Measurements from ENCODE around the gene GARRE1. TPM values are rescaled to one million over a fixed set of nuclear protein-coding genes. Genes with fewer than 3 reads are reported as not detected.
"Not testable (repeated sequence)": the region's sequence is repeated elsewhere in the genome, so short reads cannot be mapped to it uniquely, and the experiment has no call there.

GARRE1 gene, protein sequence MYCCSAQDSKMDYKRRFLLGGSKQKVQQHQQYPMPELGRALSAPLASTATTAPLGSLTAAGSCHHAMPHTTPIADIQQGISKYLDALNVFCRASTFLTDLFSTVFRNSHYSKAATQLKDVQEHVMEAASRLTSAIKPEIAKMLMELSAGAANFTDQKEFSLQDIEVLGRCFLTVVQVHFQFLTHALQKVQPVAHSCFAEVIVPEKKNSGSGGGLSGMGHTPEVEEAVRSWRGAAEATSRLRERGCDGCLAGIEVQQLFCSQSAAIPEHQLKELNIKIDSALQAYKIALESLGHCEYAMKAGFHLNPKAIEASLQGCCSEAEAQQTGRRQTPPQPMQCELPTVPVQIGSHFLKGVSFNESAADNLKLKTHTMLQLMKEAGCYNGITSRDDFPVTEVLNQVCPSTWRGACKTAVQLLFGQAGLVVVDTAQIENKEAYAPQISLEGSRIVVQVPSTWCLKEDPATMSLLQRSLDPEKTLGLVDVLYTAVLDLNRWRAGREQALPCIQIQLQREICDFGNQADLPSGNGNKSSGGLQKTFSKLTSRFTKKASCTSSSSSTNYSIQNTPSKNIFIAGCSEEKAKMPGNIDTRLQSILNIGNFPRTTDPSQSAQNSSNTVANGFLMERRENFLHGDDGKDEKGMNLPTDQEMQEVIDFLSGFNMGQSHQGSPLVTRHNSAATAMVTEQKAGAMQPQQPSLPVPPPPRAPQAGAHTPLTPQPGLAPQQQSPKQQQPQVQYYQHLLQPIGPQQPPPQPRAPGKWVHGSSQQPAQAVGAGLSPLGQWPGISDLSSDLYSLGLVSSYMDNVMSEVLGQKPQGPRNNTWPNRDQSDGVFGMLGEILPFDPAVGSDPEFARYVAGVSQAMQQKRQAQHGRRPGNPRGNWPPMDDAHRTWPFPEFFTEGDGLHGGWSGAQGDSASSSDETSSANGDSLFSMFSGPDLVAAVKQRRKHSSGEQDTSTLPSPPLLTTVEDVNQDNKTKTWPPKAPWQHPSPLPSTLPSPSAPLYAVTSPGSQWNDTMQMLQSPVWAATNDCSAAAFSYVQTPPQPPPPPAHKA (N-terminal part only)
- 1 to 10 TPM; 4.6 to 6.8 TPM for polyA plus RNA-seq

DNA sequence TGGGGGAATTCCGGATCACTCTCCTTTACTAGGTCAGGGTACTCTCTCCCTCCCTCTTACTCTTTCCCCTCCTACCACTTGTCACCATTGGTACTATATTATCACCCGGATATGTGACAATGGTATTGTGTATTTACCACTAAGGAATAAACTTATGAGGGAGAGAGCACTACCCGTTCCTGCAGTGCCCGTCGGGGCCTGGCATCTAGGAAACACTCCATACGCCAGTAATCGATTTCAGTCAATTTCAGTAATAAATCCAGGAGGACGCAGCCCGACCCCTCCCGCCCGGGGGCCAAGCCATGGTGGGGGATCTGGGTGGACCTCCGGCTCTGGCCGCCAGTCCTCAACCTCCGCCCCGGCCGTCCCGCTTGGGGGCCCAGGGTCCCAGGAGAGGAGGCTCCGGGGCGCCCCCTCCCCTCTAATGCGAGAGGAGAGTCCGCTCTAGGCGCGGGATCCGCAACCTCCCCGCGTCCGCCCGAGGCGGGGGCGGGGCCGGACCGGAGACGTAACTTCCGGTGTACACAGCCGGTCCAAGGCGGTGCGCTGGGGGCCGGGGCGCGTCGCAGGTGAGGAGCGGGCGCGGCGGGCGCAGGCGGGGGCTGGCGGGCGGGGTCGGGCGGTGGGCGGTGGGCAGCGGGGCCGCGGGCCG, at the start of gene GARRE1:
TSS of gene GARRE1 (plus strand) at position 509 of the 652 bp plus-strand sequence. CDS start 45,920 bp downstream, outside the sequence.
- H3K36me3 ChIP-seq (ENCODE audit: control insufficient read depth in 2 of 2, insufficient read depth in 2 of 2, low read length in 1 of 2) = no peaks in the 10 kb centered on the region
- peak within 1 kb of the TSS; percentile 93 to 96 for H3K27ac ChIP-seq (ENCODE audit: low read depth in 2 of 2, low read length in 1 of 2)
- H3K4me1 ChIP-seq (ENCODE audit: control insufficient read depth in 2 of 2, insufficient read depth in 2 of 2, low read length in 1 of 2) = no peaks in the 10 kb centered on the region
- no peaks in the 10 kb centered on the region for H3K9me3 ChIP-seq (ENCODE audit: control insufficient read depth in 2 of 2, insufficient read depth in 1 of 2, low read depth in 1 of 2, low read length in 1 of 2)
- peak within 1 kb of the TSS; percentile 90 to 96 for H3K4me3 ChIP-seq (ENCODE audit: low read depth in 1 of 2, low read length in 2 of 2)
- 0 to 1% methylated on average over 41 to 56 of the region's 56 CpGs for WGBS, 2 donors
- H3K27me3 ChIP-seq (ENCODE audit: control insufficient read depth in 1 of 2, insufficient read depth in 2 of 2, low read length in 2 of 2) = no peaks in the 10 kb centered on the region

DNA sequence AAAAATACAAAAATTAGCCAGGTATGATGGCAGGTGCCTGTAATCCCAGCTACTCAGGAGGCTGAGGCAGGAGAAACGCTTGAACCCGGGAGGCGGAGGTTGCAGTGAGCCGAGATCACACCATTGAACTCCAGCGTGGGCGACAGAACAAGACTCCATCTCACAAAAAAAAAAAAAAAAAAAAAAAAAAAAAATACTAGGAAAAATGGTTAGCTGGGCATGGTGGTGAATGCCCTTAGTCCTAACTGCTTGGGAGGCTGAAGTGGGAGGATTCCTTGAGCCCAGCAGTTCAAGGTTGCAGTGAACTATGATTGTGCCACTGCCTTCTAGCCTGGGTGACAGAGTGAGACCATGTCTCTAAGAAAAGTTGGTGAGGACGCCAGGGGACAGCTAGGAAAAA, 49.0 kb upstream of the GARRE1 start:
- WGBS, 2 donors = 96 to 97% methylated on average over 7 of the region's 7 CpGs
- H3K4me3 ChIP-seq (ENCODE audit: low read depth in 1 of 2, low read length in 2 of 2); H3K27me3 ChIP-seq (ENCODE audit: control insufficient read depth in 1 of 2, insufficient read depth in 2 of 2, low read length in 2 of 2); H3K4me1 ChIP-seq (ENCODE audit: control insufficient read depth in 2 of 2, insufficient read depth in 2 of 2, low read length in 1 of 2); H3K27ac ChIP-seq (ENCODE audit: low read depth in 2 of 2, low read length in 1 of 2); H3K9me3 ChIP-seq (ENCODE audit: control insufficient read depth in 2 of 2, insufficient read depth in 1 of 2, low read depth in 1 of 2, low read length in 1 of 2): not testable (repeated sequence)
- peaks cover 3 to 11% of the 10 kb centered on the region in 2 donors for H3K36me3 ChIP-seq (ENCODE audit: control insufficient read depth in 2 of 2, insufficient read depth in 2 of 2, low read length in 1 of 2)

DNA sequence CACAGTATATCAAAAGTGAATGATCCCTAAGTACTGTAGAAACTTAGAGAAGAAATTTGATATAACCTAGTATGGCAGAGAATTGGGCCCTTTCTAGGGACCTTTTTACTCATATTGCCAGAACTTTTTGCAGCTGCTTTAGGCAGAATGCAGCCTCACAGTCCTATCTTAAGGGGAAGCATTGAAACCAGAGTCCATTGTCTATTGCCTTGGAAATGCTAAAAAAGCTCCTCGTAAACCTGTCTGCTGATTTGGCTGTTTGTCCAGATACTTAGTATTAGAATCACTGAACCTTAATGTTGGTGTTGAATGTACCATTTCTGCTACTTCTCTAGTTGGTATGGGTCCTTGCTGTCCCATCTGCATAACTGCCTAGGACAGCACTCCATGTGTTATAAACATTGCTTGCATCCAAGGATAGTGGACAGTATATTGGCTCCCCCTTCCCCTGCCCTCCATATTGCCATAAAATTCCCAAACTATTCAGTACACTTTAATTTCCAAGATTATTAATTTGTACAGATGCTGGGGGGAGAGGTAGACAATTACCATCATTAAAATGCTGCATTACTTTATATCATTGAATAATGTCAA, 46.0 kb upstream of the GARRE1 start:
- Histone ChIP-seq H3K9me3 (ENCODE audit: control insufficient read depth in 2 of 2, insufficient read depth in 1 of 2, low read depth in 1 of 2, low read length in 1 of 2) (no peaks in the 10 kb centered on the region), H3K4me1 (ENCODE audit: control insufficient read depth in 2 of 2, insufficient read depth in 2 of 2, low read length in 1 of 2) (no peaks in the 10 kb centered on the region), H3K36me3 (ENCODE audit: control insufficient read depth in 2 of 2, insufficient read depth in 2 of 2, low read length in 1 of 2) (peaks cover 3 to 7% of the 10 kb centered on the region in 2 donors), H3K27me3 (ENCODE audit: control insufficient read depth in 1 of 2, insufficient read depth in 2 of 2, low read length in 2 of 2) (no peaks in the 10 kb centered on the region), H3K4me3 (ENCODE audit: low read depth in 1 of 2, low read length in 2 of 2) (no peak overlapping the region), H3K27ac (ENCODE audit: low read depth in 2 of 2, low read length in 1 of 2) (no peak overlapping the region)
- 96% methylated on average over 1 of the region's 1 CpG for WGBS, 2 donors

DNA sequence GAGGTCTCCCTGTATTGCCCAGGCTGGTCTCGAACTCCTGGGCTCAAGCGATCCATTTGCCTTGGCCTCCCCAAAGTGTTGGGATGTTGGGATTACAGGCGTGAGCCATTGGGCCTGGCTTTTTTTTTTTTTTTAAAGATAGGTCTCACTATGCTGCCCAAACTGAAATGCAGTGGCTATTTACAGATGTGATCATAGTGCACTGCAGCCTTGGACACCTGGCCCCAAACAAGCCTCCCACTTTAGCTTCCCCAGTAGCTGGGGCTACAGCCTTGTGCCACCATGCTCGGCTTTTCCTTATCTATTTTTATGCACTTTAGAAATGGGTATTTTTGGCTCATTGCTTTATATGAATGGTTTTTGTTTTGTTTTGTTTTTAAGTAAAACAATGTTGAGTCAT, 44.6 kb upstream of the GARRE1 start:
- H3K4me1 ChIP-seq (ENCODE audit: control insufficient read depth in 2 of 2, insufficient read depth in 2 of 2, low read length in 1 of 2) = no peaks in the 10 kb centered on the region
- 83 to 90% methylated on average over 4 of the region's 4 CpGs for WGBS, 2 donors
- H3K9me3 ChIP-seq (ENCODE audit: control insufficient read depth in 2 of 2, insufficient read depth in 1 of 2, low read depth in 1 of 2, low read length in 1 of 2) = no peaks in the 10 kb centered on the region
- no peak overlapping the region for H3K27ac ChIP-seq (ENCODE audit: low read depth in 2 of 2, low read length in 1 of 2)
- no peak overlapping the region for H3K4me3 ChIP-seq (ENCODE audit: low read depth in 1 of 2, low read length in 2 of 2)
- peaks cover 3 to 7% of the 10 kb centered on the region in 2 donors for H3K36me3 ChIP-seq (ENCODE audit: control insufficient read depth in 2 of 2, insufficient read depth in 2 of 2, low read length in 1 of 2)
- no peaks in the 10 kb centered on the region for H3K27me3 ChIP-seq (ENCODE audit: control insufficient read depth in 1 of 2, insufficient read depth in 2 of 2, low read length in 2 of 2)

DNA sequence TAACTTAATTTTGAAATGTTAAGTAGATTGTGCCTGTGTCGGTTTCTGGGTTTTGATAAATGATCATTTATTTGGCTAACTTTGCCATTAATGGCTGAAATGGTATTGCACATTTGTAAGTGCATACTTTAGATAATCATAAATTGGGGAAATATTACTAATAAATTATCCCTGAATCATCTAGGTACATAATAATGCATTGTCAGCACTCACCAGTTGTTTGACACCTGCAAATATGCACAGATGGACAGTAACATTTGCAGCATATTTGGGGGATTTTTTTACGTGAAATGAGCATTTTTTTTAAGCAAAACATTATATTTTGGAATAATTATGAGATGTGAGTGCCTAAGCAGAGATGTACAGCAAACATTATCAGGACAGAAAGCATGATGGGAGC, 41.1 kb upstream of the GARRE1 start:
- H3K4me3 ChIP-seq (ENCODE audit: low read depth in 1 of 2, low read length in 2 of 2) = no peak overlapping the region

DNA sequence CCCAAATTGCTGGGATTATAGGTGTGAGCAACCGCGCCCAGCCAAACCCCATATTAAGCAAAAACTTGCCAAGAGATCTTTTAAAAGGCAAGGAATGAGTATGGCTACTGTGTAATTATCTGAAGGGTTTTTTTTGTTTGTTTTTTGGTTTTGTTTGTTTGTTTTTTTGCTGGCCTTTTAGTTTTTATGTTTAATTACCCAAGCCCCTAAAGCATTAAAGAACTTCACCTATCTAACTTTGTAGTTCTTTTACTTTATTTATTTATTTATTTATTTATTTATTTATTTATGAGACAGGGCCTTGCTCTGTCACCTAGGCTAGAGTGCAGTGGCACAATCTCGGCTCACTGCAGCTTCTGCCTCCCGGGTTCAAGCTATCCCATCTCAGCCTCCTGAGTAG, 40.3 kb upstream of the GARRE1 start:
- no peaks in the 10 kb centered on the region for H3K9me3 ChIP-seq (ENCODE audit: control insufficient read depth in 2 of 2, insufficient read depth in 1 of 2, low read depth in 1 of 2, low read length in 1 of 2)
- H3K4me1 ChIP-seq (ENCODE audit: control insufficient read depth in 2 of 2, insufficient read depth in 2 of 2, low read length in 1 of 2) = no peaks in the 10 kb centered on the region
- H3K27me3 ChIP-seq (ENCODE audit: control insufficient read depth in 1 of 2, insufficient read depth in 2 of 2, low read length in 2 of 2) = no peaks in the 10 kb centered on the region
- peaks cover 4 to 7% of the 10 kb centered on the region in 2 donors for H3K36me3 ChIP-seq (ENCODE audit: control insufficient read depth in 2 of 2, insufficient read depth in 2 of 2, low read length in 1 of 2)
- no peak overlapping the region for H3K27ac ChIP-seq (ENCODE audit: low read depth in 2 of 2, low read length in 1 of 2)
- no peak overlapping the region for H3K4me3 ChIP-seq (ENCODE audit: low read depth in 1 of 2, low read length in 2 of 2)
- WGBS, 2 donors = 97% methylated on average over 4 of the region's 4 CpGs

More for the DNA sequence above, 41.1 kb upstream of the GARRE1 start:
- Histone ChIP-seq H3K36me3 (ENCODE audit: control insufficient read depth in 2 of 2, insufficient read depth in 2 of 2, low read length in 1 of 2) (peaks cover 4 to 7% of the 10 kb centered on the region in 2 donors), H3K27ac (ENCODE audit: low read depth in 2 of 2, low read length in 1 of 2) (no peak overlapping the region), H3K9me3 (ENCODE audit: control insufficient read depth in 2 of 2, insufficient read depth in 1 of 2, low read depth in 1 of 2, low read length in 1 of 2) (no peaks in the 10 kb centered on the region), H3K27me3 (ENCODE audit: control insufficient read depth in 1 of 2, insufficient read depth in 2 of 2, low read length in 2 of 2) (no peaks in the 10 kb centered on the region), H3K4me1 (ENCODE audit: control insufficient read depth in 2 of 2, insufficient read depth in 2 of 2, low read length in 1 of 2) (no peaks in the 10 kb centered on the region)
- WGBS, 2 donors = 88 to 91% methylated on average over 2 of the region's 2 CpGs

DNA sequence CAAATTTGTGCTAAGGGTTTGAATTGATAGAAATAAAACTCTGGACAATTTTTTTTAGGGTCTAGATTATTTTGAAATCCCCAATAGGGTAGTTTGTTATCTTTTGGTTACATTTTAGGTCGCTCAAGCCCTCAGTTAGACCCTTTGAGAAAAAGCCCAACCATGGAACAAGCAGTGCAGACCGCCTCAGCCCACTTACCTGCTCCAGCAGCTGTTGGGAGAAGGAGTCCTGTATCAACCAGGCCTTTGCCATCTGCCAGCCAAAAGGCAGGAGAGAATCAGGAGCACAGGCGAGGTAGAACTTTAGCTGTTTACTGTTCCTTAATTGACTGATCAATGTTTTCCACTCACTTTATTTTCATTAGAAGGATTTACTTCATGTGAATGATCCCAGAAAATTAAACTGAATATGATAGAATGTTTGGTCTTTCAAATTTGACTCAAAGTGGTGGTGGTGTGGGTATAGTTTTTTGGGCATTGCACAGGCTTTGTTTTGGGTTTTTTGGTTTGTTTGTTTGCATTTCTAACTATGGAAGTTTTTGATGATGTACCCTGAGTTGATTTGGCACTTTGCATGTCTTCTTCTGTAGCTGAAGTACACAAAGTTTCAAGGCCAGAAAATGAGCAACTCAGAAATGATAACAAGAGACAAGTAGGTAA, 39.2 kb upstream of the GARRE1 start:
- no peak overlapping the region for H3K4me3 ChIP-seq (ENCODE audit: low read depth in 1 of 2, low read length in 2 of 2)
- no peak overlapping the region for H3K27ac ChIP-seq (ENCODE audit: low read depth in 2 of 2, low read length in 1 of 2)
- H3K4me1 ChIP-seq (ENCODE audit: control insufficient read depth in 2 of 2, insufficient read depth in 2 of 2, low read length in 1 of 2) = no peaks in the 10 kb centered on the region
- peaks cover 2 to 7% of the 10 kb centered on the region in 2 donors for H3K36me3 ChIP-seq (ENCODE audit: control insufficient read depth in 2 of 2, insufficient read depth in 2 of 2, low read length in 1 of 2)
- no peaks in the 10 kb centered on the region for H3K9me3 ChIP-seq (ENCODE audit: control insufficient read depth in 2 of 2, insufficient read depth in 1 of 2, low read depth in 1 of 2, low read length in 1 of 2)
- 94 to 96% methylated on average over 3 of the region's 3 CpGs for WGBS, 2 donors
- H3K27me3 ChIP-seq (ENCODE audit: control insufficient read depth in 1 of 2, insufficient read depth in 2 of 2, low read length in 2 of 2) = no peaks in the 10 kb centered on the region

DNA sequence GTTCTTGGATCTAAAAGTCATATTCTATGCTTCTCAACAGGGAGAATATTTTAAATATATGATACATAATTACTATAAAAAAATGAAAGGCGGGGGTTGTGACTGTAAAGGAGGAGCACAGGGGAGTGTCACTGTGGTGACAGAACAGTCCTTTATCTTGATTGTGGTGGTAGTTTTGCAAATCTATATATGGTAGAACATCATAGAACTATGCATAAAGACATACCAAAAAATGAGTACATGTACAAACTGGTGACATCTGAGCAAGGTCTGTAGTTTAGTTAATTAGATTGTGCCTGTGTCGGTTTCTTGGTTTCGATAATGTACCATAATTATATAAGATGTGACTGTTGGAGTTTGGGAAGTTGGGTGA, 38.7 kb upstream of the GARRE1 start:
- H3K27ac ChIP-seq (ENCODE audit: low read depth in 2 of 2, low read length in 1 of 2) = no peak overlapping the region
- H3K9me3 ChIP-seq (ENCODE audit: control insufficient read depth in 2 of 2, insufficient read depth in 1 of 2, low read depth in 1 of 2, low read length in 1 of 2) = no peaks in the 10 kb centered on the region
- no peak overlapping the region for H3K4me3 ChIP-seq (ENCODE audit: low read depth in 1 of 2, low read length in 2 of 2)
- peaks cover 0 to 7% of the 10 kb centered on the region in 2 donors for H3K36me3 ChIP-seq (ENCODE audit: control insufficient read depth in 2 of 2, insufficient read depth in 2 of 2, low read length in 1 of 2)
- WGBS, 2 donors = 96% methylated on average over 3 of the region's 3 CpGs
- H3K4me1 ChIP-seq (ENCODE audit: control insufficient read depth in 2 of 2, insufficient read depth in 2 of 2, low read length in 1 of 2) = no peaks in the 10 kb centered on the region
- H3K27me3 ChIP-seq (ENCODE audit: control insufficient read depth in 1 of 2, insufficient read depth in 2 of 2, low read length in 2 of 2) = no peaks in the 10 kb centered on the region

Measured in esophagus (tissue), 2 donors.